ENCODE results near the gene RACGAP1.

The RACGAP1 gene

DNA sequence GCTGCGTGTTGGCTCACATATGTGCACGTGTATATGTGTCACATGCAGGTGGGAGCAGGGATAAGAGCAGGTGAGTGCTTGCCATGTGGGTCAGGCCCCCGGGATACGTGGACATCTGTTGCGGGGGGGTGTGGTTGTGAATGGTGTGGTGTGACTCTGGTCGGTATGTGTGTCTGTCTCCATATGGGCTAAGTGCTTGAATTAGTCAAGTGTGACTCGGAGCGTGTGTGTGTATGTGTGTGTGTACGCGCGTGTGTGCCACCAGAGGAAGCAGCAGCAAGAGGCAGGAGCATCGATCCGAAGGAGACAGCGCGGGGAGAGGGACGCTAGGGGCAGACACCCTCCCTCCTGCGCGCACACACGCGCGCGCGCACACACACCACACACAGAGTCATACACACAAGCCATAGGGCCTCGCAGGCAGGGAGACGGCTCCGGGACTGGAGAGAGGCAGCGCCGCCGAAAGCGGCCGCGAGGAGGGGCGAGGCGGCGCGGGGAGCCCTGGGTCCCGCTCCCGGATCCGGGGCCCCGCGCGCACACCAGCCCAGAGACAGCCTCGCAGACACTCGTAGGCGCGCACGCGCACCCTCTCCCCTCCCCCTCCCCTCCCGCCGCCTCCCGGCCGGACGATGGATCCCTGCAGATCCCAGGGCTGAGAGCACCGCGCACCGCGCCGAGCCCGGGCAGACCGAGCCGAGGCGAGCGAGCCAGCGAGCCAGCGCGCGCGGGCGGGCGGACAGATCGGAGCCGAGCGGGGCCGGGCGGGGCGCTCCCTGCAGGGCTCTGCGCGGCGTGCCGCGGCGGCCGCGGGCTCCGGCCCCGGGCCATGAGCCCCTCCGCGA lies 31.9 kb upstream of the RACGAP1 start, which contains the start of gene ASIC1:
ASIC1 (plus strand) TSS at position 597 of the 842 bp plus-strand sequence. CDS start 1,171 bp downstream, outside the sequence.
- peak; percentile 67 for DNase-seq (ENCODE audit: low spot score)

GRCh38 chr12:50056639-50056976 lies 31.3 kb upstream of the RACGAP1 start:
- no peak for DNase-seq (ENCODE audit: low spot score)

GRCh38 chr12:50055831-50056638 lies 30.7 kb upstream of the RACGAP1 start:
- peak; percentile 70 for DNase-seq (ENCODE audit: low spot score)

- DNase-seq (ENCODE audit: low spot score): no peak
Observed at GRCh38 chr12:50053583-50053982, 28.3 kb upstream of the RACGAP1 start.

GRCh38 chr12:50052964-50053363 lies 27.7 kb upstream of the RACGAP1 start:
- DNase-seq (ENCODE audit: low spot score): no peak

- no peak for DNase-seq (ENCODE audit: low spot score)
Observed at GRCh38 chr12:50052544-50052943, 27.2 kb upstream of the RACGAP1 start.

DNA sequence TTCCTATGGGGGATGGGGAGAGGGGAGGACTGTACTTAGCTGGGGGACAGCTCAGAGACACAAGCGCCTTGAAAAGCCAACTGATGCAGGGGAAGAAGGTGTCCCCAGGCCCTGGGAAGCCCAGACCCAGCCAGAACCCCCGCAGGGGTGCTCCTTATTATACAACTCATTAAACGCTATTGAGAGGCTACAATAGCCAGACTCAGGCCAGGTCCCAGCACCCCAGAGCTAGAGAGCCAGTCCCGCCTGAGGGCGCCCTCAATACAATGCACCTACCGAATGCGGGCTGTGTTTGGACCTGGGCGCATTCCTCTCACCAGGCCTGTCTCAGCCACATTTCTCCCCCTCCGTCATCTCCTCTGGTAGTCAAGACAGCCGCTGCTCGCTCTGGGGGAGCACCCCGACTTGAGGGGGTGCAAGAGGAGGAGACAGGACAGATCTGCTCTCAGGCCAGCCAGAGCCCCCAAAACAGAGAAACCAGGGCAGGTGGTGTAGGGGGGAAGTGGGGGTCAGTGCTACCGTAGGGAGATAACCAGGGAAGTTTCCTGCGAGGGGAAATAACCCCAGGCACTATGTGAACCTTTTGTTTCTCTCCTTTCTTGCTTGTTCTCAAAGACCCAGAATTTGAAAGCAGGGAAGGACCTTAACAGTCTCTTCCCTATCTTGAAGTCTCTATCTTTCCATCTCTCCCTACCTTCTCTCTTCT lies 26.0 kb upstream of the RACGAP1 start:
- no peak for DNase-seq (ENCODE audit: low spot score)

DNA sequence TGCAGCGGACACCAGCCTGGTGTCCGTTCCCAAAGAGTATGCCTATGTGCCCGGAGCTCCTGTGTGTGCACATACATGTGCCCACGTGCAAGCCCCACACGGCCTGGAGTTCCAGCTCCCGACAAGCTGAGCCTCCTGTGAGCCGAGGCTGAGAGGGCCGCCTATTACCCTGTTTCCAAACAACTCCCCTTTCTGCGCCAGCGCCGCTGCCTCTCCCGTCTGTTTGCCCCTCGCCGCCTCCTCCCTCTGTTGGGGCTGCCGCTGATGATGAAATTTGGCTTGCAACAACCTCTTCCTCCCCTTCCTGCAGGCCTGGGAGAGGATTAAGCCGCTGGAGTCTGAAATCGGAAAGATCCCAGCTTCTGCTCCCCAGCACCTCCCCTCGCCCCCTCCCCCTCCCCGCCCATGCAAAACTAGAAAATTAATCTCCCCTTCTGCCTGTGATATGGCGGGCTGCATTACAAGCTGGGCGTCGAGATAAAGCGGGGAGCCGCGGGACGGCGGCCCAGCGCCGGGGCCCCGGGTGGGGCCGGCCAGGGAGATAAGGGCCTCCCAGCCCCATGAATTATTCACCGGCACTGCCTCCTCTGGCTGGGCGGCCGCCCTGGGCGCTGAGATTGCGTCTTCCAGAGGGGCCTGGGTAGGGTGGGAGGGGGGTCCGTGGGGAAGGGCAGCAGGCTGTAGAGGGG lies 25.3 kb upstream of the RACGAP1 start:
- DNase-seq (ENCODE audit: low spot score): no peak

- no peak for DNase-seq (ENCODE audit: low spot score)
Observed at GRCh38 chr12:50050119-50050385, 24.8 kb upstream of the RACGAP1 start.

DNA sequence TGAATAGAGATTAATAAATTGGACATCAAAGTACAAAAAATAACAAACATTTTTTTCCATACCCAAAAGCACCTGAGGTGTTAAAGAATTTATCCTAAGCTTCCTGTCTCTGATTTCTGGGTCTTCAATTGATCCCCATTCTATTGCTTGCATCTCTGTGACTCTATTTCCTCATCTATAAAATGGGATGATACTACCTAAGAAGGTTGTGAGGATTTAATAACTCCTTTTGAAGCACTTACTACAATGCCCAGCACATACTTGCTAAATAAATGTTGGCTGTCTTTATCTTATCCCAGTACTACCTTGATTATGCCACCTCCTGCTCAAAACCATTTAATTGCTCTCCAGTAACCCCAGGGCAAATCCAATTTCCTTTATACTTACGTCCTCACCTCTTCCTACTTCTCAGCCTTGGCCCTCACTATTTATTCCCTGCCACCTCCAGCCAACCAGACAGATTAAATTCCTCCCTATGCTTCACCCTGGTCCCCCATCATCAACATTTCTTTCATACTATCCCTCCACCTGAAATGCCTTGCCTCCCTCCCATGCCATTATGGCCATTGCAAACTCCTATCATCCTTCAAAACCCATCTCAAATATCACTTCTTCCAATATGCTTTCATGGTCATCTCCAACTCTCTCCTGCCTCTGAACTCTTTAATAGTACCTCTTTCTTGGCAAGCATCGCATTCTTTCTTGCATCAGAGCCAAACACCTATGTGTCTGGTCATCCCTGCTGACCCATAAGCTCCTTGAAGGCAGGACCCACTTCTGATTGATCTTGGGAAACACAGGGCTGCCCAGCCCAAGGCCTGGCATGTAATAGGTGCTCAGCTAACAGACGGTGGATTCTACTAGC lies 24.2 kb upstream of the RACGAP1 start:
- no peak for DNase-seq (ENCODE audit: low spot score)

- no peak for DNase-seq (ENCODE audit: low spot score)
Observed at GRCh38 chr12:50047693-50048250, 22.5 kb upstream of the RACGAP1 start.

- DNase-seq (ENCODE audit: low spot score): no peak
Observed at GRCh38 chr12:50043854-50044253, 18.6 kb upstream of the RACGAP1 start.

DNA sequence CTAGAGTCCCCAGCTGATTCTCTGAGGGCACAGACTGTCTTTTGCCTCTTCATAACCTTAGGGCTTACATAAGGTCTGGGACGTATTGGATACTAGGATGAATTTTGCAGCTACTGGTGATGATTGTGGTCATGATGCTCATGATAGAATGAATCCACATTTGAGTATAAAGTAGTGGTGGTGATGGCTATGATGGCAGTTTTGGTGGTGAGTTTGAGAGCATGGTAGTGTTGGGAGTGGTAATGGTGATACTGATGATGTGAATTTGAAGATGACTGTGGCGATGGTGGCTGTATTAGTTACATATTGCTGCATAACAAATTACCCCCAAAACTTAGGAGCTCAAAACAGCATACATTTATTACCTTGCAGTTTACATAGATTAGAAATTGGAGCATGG lies 18.0 kb upstream of the RACGAP1 start:
- DNase-seq (ENCODE audit: low spot score): no peak

- DNase-seq (ENCODE audit: low spot score): no peak
Observed at GRCh38 chr12:50042693-50043092, 17.4 kb upstream of the RACGAP1 start.

GRCh38 chr12:50041962-50042361 lies 16.7 kb upstream of the RACGAP1 start:
- DNase-seq (ENCODE audit: low spot score): no peak

- no peak for DNase-seq (ENCODE audit: low spot score)
Observed at GRCh38 chr12:50041062-50041860, 16.0 kb upstream of the RACGAP1 start.

GRCh38 chr12:50040657-50041056 lies 15.4 kb upstream of the RACGAP1 start:
- no peak for DNase-seq (ENCODE audit: low spot score)

- peak; percentile 82 for DNase-seq (ENCODE audit: low spot score)
Observed at GRCh38 chr12:50039151-50039835, 14.0 kb upstream of the RACGAP1 start.

DNA sequence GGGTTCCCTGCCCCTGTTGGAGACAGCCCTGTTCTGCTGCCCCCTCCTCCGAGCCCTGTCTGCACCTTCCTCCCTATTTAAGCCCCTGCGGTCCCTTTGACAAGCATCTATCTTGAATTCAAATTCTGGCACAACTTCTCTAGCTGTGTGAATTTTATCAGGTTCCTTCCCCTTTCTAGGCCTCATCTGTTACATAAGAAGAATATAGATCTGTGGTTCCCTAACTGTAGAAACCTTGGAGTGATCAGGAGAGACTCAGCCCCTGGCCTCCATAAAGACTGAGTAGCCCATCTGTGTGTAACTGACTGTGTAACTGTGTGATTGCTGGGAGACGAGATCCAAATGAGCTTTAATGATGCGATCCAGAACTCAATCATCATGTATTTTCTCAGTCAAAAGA lies 13.0 kb upstream of the RACGAP1 start:
- no peak for DNase-seq (ENCODE audit: low spot score)

Measured in SK-N-DZ (cell line).